ENCODE measurements around the gene ELL2. TPM values are rescaled to one million over a fixed set of nuclear protein-coding genes. Genes with fewer than 3 reads are reported as not detected.

The ELL2 gene
- total RNA-seq, 1 donor from 2014 or later = 4.6 TPM

- no peaks in the 10 kb centered on the region for H3K36me3 Mint-ChIP-seq (ENCODE audit: low read depth)
- no peak overlapping the region for H3K4me3 Mint-ChIP-seq
- peaks cover 3% of the 10 kb centered on the region for H3K4me1 Mint-ChIP-seq
- no peak overlapping the region for H3K27ac Mint-ChIP-seq (ENCODE audit: unreplicated experiment)
- DNase-seq (ENCODE audit: low read depth, low spot score) = no peak
- no peaks in the 10 kb centered on the region for H3K27me3 Mint-ChIP-seq (ENCODE audit: low read depth)
- H3K9me3 Mint-ChIP-seq = peaks cover 6% of the 10 kb centered on the region
- TF ChIP-seq CTCF (conservative IDR thresholded peaks at IDR 0.05) = no peak
Observed at GRCh38 chr5:95995962-95996489, 34.4 kb upstream of the ELL2 start.

DNA sequence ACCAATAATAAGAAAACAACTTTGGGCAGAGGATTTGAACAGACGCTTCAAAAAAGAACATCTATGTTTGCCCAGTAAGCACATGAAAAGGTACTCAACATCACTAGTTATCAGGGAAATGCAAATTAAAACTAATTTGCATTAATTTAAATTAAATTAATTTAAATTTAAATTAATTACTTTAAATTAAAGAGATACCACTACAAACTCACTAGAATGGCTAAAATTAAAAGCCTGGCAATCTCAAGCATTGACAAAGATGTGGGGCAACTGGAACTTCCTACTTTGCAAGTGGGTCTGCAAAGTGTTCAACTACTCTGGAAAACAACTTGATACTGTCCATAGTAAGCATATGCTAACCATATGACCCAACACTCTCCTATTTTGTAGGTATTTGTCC is 32.1 kb upstream of the ELL2 start:
- TF ChIP-seq CTCF (conservative IDR thresholded peaks at IDR 0.05) = no peak
- Mint-ChIP-seq H3K4me3 (no peak overlapping the region), H3K36me3 (ENCODE audit: low read depth) (no peaks in the 10 kb centered on the region), H3K4me1 (peaks cover 3% of the 10 kb centered on the region), H3K9me3 (peaks cover 6% of the 10 kb centered on the region), H3K27ac (ENCODE audit: unreplicated experiment) (no peak overlapping the region), H3K27me3 (ENCODE audit: low read depth) (no peaks in the 10 kb centered on the region)
- no peak for DNase-seq (ENCODE audit: low read depth, low spot score)

GRCh38 chr5:95993266-95993665 is 31.6 kb upstream of the ELL2 start:
- H3K4me1 Mint-ChIP-seq = peaks cover 3% of the 10 kb centered on the region
- H3K4me3 Mint-ChIP-seq = no peak overlapping the region
- no peak overlapping the region for H3K27ac Mint-ChIP-seq (ENCODE audit: unreplicated experiment)
- no peaks in the 10 kb centered on the region for H3K36me3 Mint-ChIP-seq (ENCODE audit: low read depth)
- no peak for TF ChIP-seq CTCF (conservative IDR thresholded peaks at IDR 0.05)
- peaks cover 4% of the 10 kb centered on the region for H3K9me3 Mint-ChIP-seq
- H3K27me3 Mint-ChIP-seq (ENCODE audit: low read depth) = no peaks in the 10 kb centered on the region
- DNase-seq (ENCODE audit: low read depth, low spot score) = no peak

GRCh38 chr5:95989283-95990048 is 27.8 kb upstream of the ELL2 start:
- Mint-ChIP-seq H3K9me3 (no peaks in the 10 kb centered on the region), H3K36me3 (ENCODE audit: low read depth) (no peaks in the 10 kb centered on the region), H3K27ac (ENCODE audit: unreplicated experiment) (no peak overlapping the region), H3K4me1 (no peaks in the 10 kb centered on the region), H3K27me3 (ENCODE audit: low read depth) (no peaks in the 10 kb centered on the region), H3K4me3 (no peak overlapping the region)
- DNase-seq (ENCODE audit: low read depth, low spot score) = no peak
- TF ChIP-seq CTCF (conservative IDR thresholded peaks at IDR 0.05) = no peak

DNA sequence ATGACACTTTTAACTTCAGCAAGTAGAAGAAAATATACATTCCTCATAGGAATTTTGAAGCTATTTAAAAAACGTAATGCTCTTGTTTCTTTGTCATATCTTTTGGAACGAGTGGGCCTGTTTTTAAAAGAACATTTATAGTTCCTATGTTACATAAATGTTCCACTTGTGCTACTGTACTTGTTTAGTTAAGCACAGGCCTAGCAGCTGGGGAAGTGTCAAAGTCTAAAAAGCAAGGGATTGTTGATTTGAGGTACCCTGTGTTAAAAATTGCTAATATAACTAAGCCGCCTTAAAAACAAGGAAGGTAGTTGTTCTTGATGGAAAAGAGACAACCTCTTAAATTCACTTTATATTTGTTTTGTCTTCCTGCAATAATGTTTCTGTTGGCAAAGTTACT is 27.2 kb upstream of the ELL2 start:
- no peak overlapping the region for H3K27ac Mint-ChIP-seq (ENCODE audit: unreplicated experiment)

More for the DNA sequence above, 27.2 kb upstream of the ELL2 start:
- Mint-ChIP-seq H3K4me3 (no peak overlapping the region), H3K36me3 (ENCODE audit: low read depth) (no peaks in the 10 kb centered on the region), H3K4me1 (no peaks in the 10 kb centered on the region), H3K27me3 (ENCODE audit: low read depth) (no peaks in the 10 kb centered on the region), H3K9me3 (no peaks in the 10 kb centered on the region)
- no peak for DNase-seq (ENCODE audit: low read depth, low spot score)
- TF ChIP-seq CTCF (conservative IDR thresholded peaks at IDR 0.05) = no peak

Data from neural crest cell (in vitro differentiated cells).